H1 (cell line): ENCODE measurements around the gene ZNF132. TPM values are rescaled to one million over a fixed set of nuclear protein-coding genes. Genes with fewer than 3 reads are reported as not detected.

ENCODE experiments used
- CTCF ChIA-PET: fragments of 300-600 bp; sonication (Branson Sonifier 250); formaldehyde crosslinking; loops from one replicate; lab custom pipeline; 2021; ENCODE audit not compliant: partially characterized antibody; lab: Charles Lee
- POLR2A ChIA-PET: fragments of 300-600 bp; sonication (Branson Sonifier 250); formaldehyde crosslinking; loops from one replicate; lab custom pipeline; 2021; ENCODE audit warnings: inconsistent platforms; ENCODE audit not compliant: partially characterized antibody; lab: Charles Lee
- DNase-seq, 2 experiments: peaks; one replicate each; pipeline versions ENCODE4 v3.0.0 to v3.0.0-alpha.2; 2010 to 2022; ENCODE audit warnings: low spot score in 2 of 2, low read depth in 1 of 2, mixed read lengths in 1 of 2
- FAIRE-seq: peaks from 2 replicates; lab custom pipeline; 2011; peaks lifted over from hg19 to GRCh38; lab: Jason Lieb, UNC
- H2AFZ ChIP-seq: 2 replicates; pipeline ENCODE4 v1.8.1; 2012; ENCODE audit warnings: low read length, inconsistent platforms
- H2AK5ac ChIP-seq: 2 replicates; pipeline ENCODE4 v1.6.1; 2013; ENCODE audit warnings: low read depth, low read length
- H2BK120ac ChIP-seq: replicated peaks from 2 replicates; pipeline ENCODE3; 2013; ENCODE audit warnings: low read depth, low read length, inconsistent platforms
- H2BK12ac ChIP-seq: 2 replicates; pipeline ENCODE4 v1.6.1; 2013; ENCODE audit warnings: low read depth, low read length
- H2BK15ac ChIP-seq: 2 replicates; pipeline ENCODE4 v1.6.1; 2013; ENCODE audit warnings: low read length
- H2BK20ac ChIP-seq: 2 replicates; pipeline ENCODE4 v1.6.1; 2013; ENCODE audit warnings: low read length
- H2BK5ac ChIP-seq: 2 replicates; pipeline ENCODE4 v1.6.1; 2013; ENCODE audit warnings: low read depth, low read length
- H3K14ac ChIP-seq: 2 replicates; pipeline ENCODE4 v1.6.1; 2013; ENCODE audit warnings: inconsistent platforms; ENCODE audit not compliant: insufficient read length
- H3K18ac ChIP-seq: 2 replicates; pipeline ENCODE4 v1.6.1; 2013; ENCODE audit warnings: low read length; ENCODE audit errors: extremely low read depth
- H3K23ac ChIP-seq: 2 replicates; pipeline ENCODE4 v1.6.1; 2013; ENCODE audit warnings: inconsistent platforms; ENCODE audit not compliant: insufficient read length
- H3K23me2 ChIP-seq: 2 replicates; pipeline ENCODE4 v1.6.1; 2013; ENCODE audit warnings: low read depth, low read length
- H3K27ac ChIP-seq: 2 replicates; pipeline ENCODE4 v1.6.1; 2011; ENCODE audit warnings: low read depth, low read length, inconsistent platforms
- H3K27me3 ChIP-seq, 4 experiments: replicated peaks in 1 of 4; 1 replicate in 1 of 4; 2 replicates in 3 of 4; pipeline versions ENCODE4 v1.6.1 to v1.8.1; 2011 to 2013; ENCODE audit warnings: low read length in 3 of 4, mild to moderate bottlenecking in 3 of 4, inconsistent platforms in 2 of 4, mixed read lengths in 2 of 4, moderate library complexity in 1 of 4; ENCODE audit not compliant: control insufficient read depth in 3 of 4, insufficient read depth in 3 of 4; ENCODE audit errors: extremely low read depth in 1 of 4
- H3K36me3 ChIP-seq, 4 experiments: 2 replicates each; pipeline versions ENCODE4 v1.6.1 to v1.8.1; 2011 to 2013; ENCODE audit warnings: mild to moderate bottlenecking in 4 of 4, low read length in 3 of 4, moderate library complexity in 2 of 4, control low read depth in 1 of 4, inconsistent platforms in 1 of 4; ENCODE audit not compliant: insufficient read depth in 4 of 4, control insufficient read depth in 2 of 4
- H3K4ac ChIP-seq: replicated peaks from 2 replicates; pipeline ENCODE3; 2013; ENCODE audit warnings: low read length, low read depth, mixed read lengths, inconsistent platforms; ENCODE audit not compliant: insufficient read length
- H3K4me1 ChIP-seq, 4 experiments: replicated peaks in 1 of 4; 1 replicate in 1 of 4; 2 replicates in 3 of 4; pipeline versions ENCODE4 v1.6.1 to v1.8.1; 2011 to 2013; ENCODE audit warnings: low read length in 3 of 4, inconsistent platforms in 2 of 4, mixed read lengths in 1 of 4; ENCODE audit not compliant: insufficient read depth in 4 of 4, control insufficient read depth in 3 of 4
- H3K4me2 ChIP-seq, 2 experiments: 2 replicates each; pipeline versions ENCODE4 v1.6.1 to v1.8.1; 2011 to 2013; ENCODE audit warnings: low read depth in 2 of 2, low read length in 2 of 2, control low read depth in 1 of 2, inconsistent platforms in 1 of 2, mild to moderate bottlenecking in 1 of 2; ENCODE audit not compliant: insufficient read depth in 1 of 2
- H3K4me3 ChIP-seq, 4 experiments: fragments of 200-600, 300-600 bp in 1 of 4; sonication (generic), shearing (Covaris generic), sonication (Bioruptor Twin) in 1 of 4; 2 replicates each; pipeline versions ENCODE4 v1.5.1 to v1.8.1; 2011 to 2016; ENCODE audit warnings: low read length in 4 of 4, low read depth in 3 of 4, control low read depth in 2 of 4, inconsistent platforms in 2 of 4, mild to moderate bottlenecking in 2 of 4, mixed read lengths in 1 of 4, moderate library complexity in 1 of 4; ENCODE audit not compliant: insufficient read depth in 2 of 4; ENCODE audit errors: extremely low read depth in 1 of 4
- H3K56ac ChIP-seq: replicated peaks from 2 replicates; pipeline ENCODE3; 2013; ENCODE audit warnings: low read depth, mild to moderate bottlenecking, mixed read lengths, low read length, inconsistent platforms; ENCODE audit not compliant: insufficient read length
- H3K79me1 ChIP-seq: 2 replicates; pipeline ENCODE4 v1.6.1; 2013; ENCODE audit warnings: low read depth, low read length, control low read depth
- H3K79me2 ChIP-seq, 2 experiments: 2 replicates each; pipeline versions ENCODE4 v1.6.1 to v1.8.1; 2012 to 2013; ENCODE audit warnings: low read length in 2 of 2, mild to moderate bottlenecking in 2 of 2, inconsistent platforms in 1 of 2; ENCODE audit not compliant: insufficient read depth in 2 of 2, control insufficient read depth in 1 of 2
- H3K9ac ChIP-seq, 4 experiments: replicated peaks in 1 of 4; 1 replicate in 1 of 4; 2 replicates in 3 of 4; pipeline versions ENCODE4 v1.6.1 to v1.8.1; 2011 to 2013; ENCODE audit warnings: low read depth in 3 of 4, low read length in 3 of 4, control low read depth in 2 of 4, mild to moderate bottlenecking in 2 of 4, moderate library complexity in 2 of 4, inconsistent platforms in 1 of 4; ENCODE audit errors: extremely low read depth in 1 of 4
- H3K9me3 ChIP-seq, 2 experiments: 2 replicates each; pipeline versions ENCODE4 v1.6.1 to v1.8.1; 2012 to 2013; ENCODE audit warnings: mild to moderate bottlenecking in 2 of 2, moderate library complexity in 2 of 2, control low read depth in 1 of 2, inconsistent platforms in 1 of 2, low read depth in 1 of 2, low read length in 1 of 2, mixed read lengths in 1 of 2; ENCODE audit not compliant: insufficient read depth in 2 of 2
- H4K20me1 ChIP-seq, 2 experiments: replicated peaks in 1 of 2; 2 replicates each; pipeline versions ENCODE3 to v1.8.1; 2011 to 2013; ENCODE audit warnings: inconsistent platforms in 2 of 2, low read length in 2 of 2, mild to moderate bottlenecking in 1 of 2; ENCODE audit not compliant: insufficient read depth in 2 of 2, control insufficient read depth in 1 of 2
- H4K5ac ChIP-seq: 2 replicates; pipeline ENCODE4 v1.6.1; 2013; ENCODE audit warnings: low read length, low read depth, mixed read lengths, inconsistent platforms; ENCODE audit not compliant: insufficient read length
- H4K8ac ChIP-seq: 2 replicates; pipeline ENCODE4 v1.8.0; 2013; ENCODE audit warnings: mild to moderate bottlenecking, moderate library complexity, low read length, inconsistent platforms; ENCODE audit not compliant: insufficient read depth; ENCODE audit errors: extremely low read depth
- H4K91ac ChIP-seq: replicated peaks from 2 replicates; pipeline ENCODE3; 2013; ENCODE audit warnings: low read length, mixed read lengths, inconsistent platforms; ENCODE audit not compliant: insufficient read length
- HDAC2 ChIP-seq, 2 experiments: fragments of 300-600 bp in 1 of 2; sonication (generic) in 1 of 2; IDR thresholded peaks; 2 replicates each; pipeline ENCODE4 v1.6.1; 2011 to 2012; ENCODE audit warnings: low read depth in 2 of 2, low read length in 2 of 2, mild to moderate bottlenecking in 2 of 2, moderate library complexity in 2 of 2, borderline replicate concordance in 1 of 2, inconsistent platforms in 1 of 2
- KDM1A ChIP-seq: fragments of 200-600, 300-600 bp; sonication (generic); IDR thresholded peaks from 2 replicates; pipeline ENCODE4 v1.7.1; 2016; ENCODE audit warnings: mild to moderate bottlenecking, low read length, borderline replicate concordance
- SIN3A ChIP-seq, 2 experiments: IDR thresholded peaks in 1 of 2; conservative IDR thresholded peaks in 1 of 2; 2 replicates each; pipeline ENCODE4 v1.6.1; 2011 to 2012; ENCODE audit warnings: low read length in 2 of 2, improper control_type of control experiment in 1 of 2, low read depth in 1 of 2, mild to moderate bottlenecking in 1 of 2
- WGBS, 2 experiments: shearing (Covaris generic) in 1 of 2; methylation state at CpG; one replicate each; pipeline versions ENCODE4 v1.1.6 to v1.1.7; 2013 to 2015; ENCODE audit warnings: low lambda C conversion rate in 2 of 2, mixed read lengths in 2 of 2, inconsistent platforms in 1 of 2, low coverage in 1 of 2, missing lambda C conversion rate in 1 of 2; ENCODE audit not compliant: insufficient replicate concordance in 2 of 2, insufficient coverage in 1 of 2, insufficient read length in 1 of 2; ENCODE audit errors: extremely low coverage in 1 of 2, missing lambda C conversion rate in 1 of 2; 5-methylcytosine and 5-hydroxymethylcytosine counted together
- polyA plus RNA-seq, 7 experiments: library from polyadenylated mRNA; depleted of rRNA in 3 of 7; stranded (reverse) in 5 of 7; unstranded in 2 of 7; fragments of >200 nt in 5 of 7; fragments of 200-250 nt in 2 of 7; gene quantifications; 1 replicate in 5 of 7; 2 replicates in 1 of 7; 4 replicates in 1 of 7; pipeline versions ENCODE4 v1.2.1 to v1.2.3, GENCODE V29; 2011 to 2013; ENCODE audit warnings: missing spikeins in 2 of 7, mixed read lengths in 2 of 7
- total RNA-seq: library from RNA; stranded (reverse); fragmentation: NEBNext Ultra II Directional; extraction: Animal tissue kit (Norgen Biotek cat#: 25700); gene quantifications from 2 replicates; pipeline ENCODE4 v1.2.1, GENCODE V29; 2021

Gene ZNF132
- total and polyA plus RNA-seq, 2 of the 8 experiments (the other 6 are each of a cell fraction or from before 2014, with no cell fraction given): 0.89 to 1.9 TPM

DNA sequence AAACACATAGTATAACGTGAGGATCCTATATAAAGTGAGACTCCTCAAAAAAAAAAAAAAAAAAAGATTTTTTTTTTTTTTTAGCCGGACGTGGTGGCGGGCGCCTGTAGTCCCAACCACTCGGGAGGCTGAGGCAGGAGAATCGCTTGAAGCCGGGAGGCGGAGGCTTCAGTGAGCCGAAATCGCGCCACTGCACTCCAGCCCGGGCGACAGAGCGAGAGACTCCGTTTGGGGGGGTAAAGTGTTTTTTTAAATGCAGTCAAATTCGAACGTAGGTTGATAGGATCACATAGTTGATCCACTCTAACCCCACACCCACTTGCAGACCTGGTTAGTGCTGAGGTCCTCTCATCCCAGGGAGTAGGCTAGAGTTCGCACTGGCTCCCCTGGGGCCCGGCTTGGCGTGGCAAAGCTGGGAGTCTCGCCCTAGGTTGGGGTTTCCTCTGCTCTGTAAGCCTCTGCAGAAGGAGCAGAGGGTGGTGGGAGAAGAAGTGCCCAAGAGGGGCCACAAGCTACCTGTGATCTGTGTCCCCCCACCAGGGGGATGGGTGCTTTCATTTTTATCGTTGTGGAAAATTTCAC is 38.0 kb downstream of the ZNF132 start:
- H3K79me2 ChIP-seq: no peaks in the 10 kb centered on the region
- 62% methylated on average over 18 of the region's 23 CpGs; no CpG with 5 or more reads in 1 of the 2 experiments for WGBS, 2 experiments
- H3K18ac ChIP-seq: no peak overlapping the region
- peak overlapping the region; percentile 75 to 84 (median 78) for H3K4me3 ChIP-seq
- H3K56ac ChIP-seq: no peak overlapping the region
- no peak overlapping the region for H2BK15ac ChIP-seq
- ChIA-PET CTCF (no interaction called here), POLR2A (interaction anchor here (0.6 to 1.0 kb wide), 3 partner anchors 12 to 611 kb away, joined by 3 to 5 read pairs (median 3); no protein-coding TSS in a partner anchor)
- H3K27me3 ChIP-seq: peaks cover under 1 to 16% (median 8%) of the 10 kb centered on the region in 4 experiments; a peak in 6 of 7 replicates
- H3K23ac ChIP-seq: no peak overlapping the region
- H2BK5ac ChIP-seq: no peak overlapping the region
- no peaks in the 10 kb centered on the region for H3K36me3 ChIP-seq
- no peak overlapping the region for H2AFZ ChIP-seq
- peak overlapping the region; percentile 50 to 68 for H3K4me2 ChIP-seq
- no peak overlapping the region for H4K5ac ChIP-seq
- DNase-seq (no peak), FAIRE-seq (no peak)
- H2AK5ac ChIP-seq: no peak overlapping the region
- no peak overlapping the region; the same call in 1 of the 2 replicates for H4K8ac ChIP-seq
- H3K4me1 ChIP-seq: peaks cover 0 to 17% (median 9%) of the 10 kb centered on the region in 4 experiments; a peak in 4 of 7 replicates
- H2BK12ac ChIP-seq: 0 out of 2 replicates have a peak overlapping the region, but pooled peaks have one; percentile 27
- peaks cover 5% of the 10 kb centered on the region for H3K23me2 ChIP-seq
- H2BK20ac ChIP-seq: no peak overlapping the region
- no peak overlapping the region for H3K27ac ChIP-seq
- no peak overlapping the region for H3K9ac ChIP-seq
- peak overlapping the region; percentile 69 for H3K4ac ChIP-seq
- H3K79me1 ChIP-seq: no peaks in the 10 kb centered on the region; the same call in 1 of the 2 replicates
- no peak for TF ChIP-seq KDM1A
- no peak for TF ChIP-seq SIN3A (conservative IDR thresholded peaks at IDR 0.05 in 1 of 2, IDR thresholded peaks at IDR 0.05 in 1 of 2; ENCODE audit: low read depth in 1 of 2, low read length in 2 of 2)
- TF ChIP-seq HDAC2 (IDR thresholded peaks at IDR 0.05; ENCODE audit: borderline replicate concordance in 1 of 2, low read depth in 2 of 2, low read length in 2 of 2): 0 out of 4 replicates have a peak, but pooled peaks of 1 of the 2 experiments have one; percentile 11
- peaks cover 0 to 1% of the 10 kb centered on the region in 2 experiments for H4K20me1 ChIP-seq
- no peaks in the 10 kb centered on the region for H3K9me3 ChIP-seq
- H3K14ac ChIP-seq: no peak overlapping the region
- H4K91ac ChIP-seq: no peak overlapping the region
- no peak overlapping the region for H2BK120ac ChIP-seq
